H1 (cell line): ENCODE measurements around the gene SERGEF. TPM values are rescaled to one million over a fixed set of nuclear protein-coding genes. Genes with fewer than 3 reads are reported as not detected.

Experiments
- CTCF ChIA-PET: fragments of 300-600 bp; sonication (Branson Sonifier 250); formaldehyde crosslinking; loops from one replicate; lab custom pipeline; 2021; ENCODE audit not compliant: partially characterized antibody; lab: Charles Lee
- POLR2A ChIA-PET: fragments of 300-600 bp; sonication (Branson Sonifier 250); formaldehyde crosslinking; loops from one replicate; lab custom pipeline; 2021; ENCODE audit warnings: inconsistent platforms; ENCODE audit not compliant: partially characterized antibody; lab: Charles Lee
- DNase-seq, 2 experiments: peaks; one replicate each; pipeline versions ENCODE4 v3.0.0 to v3.0.0-alpha.2; 2010 to 2022; ENCODE audit warnings: low spot score in 2 of 2, low read depth in 1 of 2, mixed read lengths in 1 of 2
- FAIRE-seq: peaks from 2 replicates; lab custom pipeline; 2011; peaks lifted over from hg19 to GRCh38; lab: Jason Lieb, UNC
- H2AFZ ChIP-seq: 2 replicates; pipeline ENCODE4 v1.8.1; 2012; ENCODE audit warnings: low read length, inconsistent platforms
- H2AK5ac ChIP-seq: 2 replicates; pipeline ENCODE4 v1.6.1; 2013; ENCODE audit warnings: low read depth, low read length
- H2BK120ac ChIP-seq: replicated peaks from 2 replicates; pipeline ENCODE3; 2013; ENCODE audit warnings: low read depth, low read length, inconsistent platforms
- H2BK12ac ChIP-seq: 2 replicates; pipeline ENCODE4 v1.6.1; 2013; ENCODE audit warnings: low read depth, low read length
- H2BK15ac ChIP-seq: 2 replicates; pipeline ENCODE4 v1.6.1; 2013; ENCODE audit warnings: low read length
- H2BK20ac ChIP-seq: 2 replicates; pipeline ENCODE4 v1.6.1; 2013; ENCODE audit warnings: low read length
- H2BK5ac ChIP-seq: 2 replicates; pipeline ENCODE4 v1.6.1; 2013; ENCODE audit warnings: low read depth, low read length
- H3K14ac ChIP-seq: 2 replicates; pipeline ENCODE4 v1.6.1; 2013; ENCODE audit warnings: inconsistent platforms; ENCODE audit not compliant: insufficient read length
- H3K18ac ChIP-seq: 2 replicates; pipeline ENCODE4 v1.6.1; 2013; ENCODE audit warnings: low read length; ENCODE audit errors: extremely low read depth
- H3K23ac ChIP-seq: 2 replicates; pipeline ENCODE4 v1.6.1; 2013; ENCODE audit warnings: inconsistent platforms; ENCODE audit not compliant: insufficient read length
- H3K23me2 ChIP-seq: 2 replicates; pipeline ENCODE4 v1.6.1; 2013; ENCODE audit warnings: low read depth, low read length
- H3K27ac ChIP-seq: 2 replicates; pipeline ENCODE4 v1.6.1; 2011; ENCODE audit warnings: low read depth, low read length, inconsistent platforms
- H3K27me3 ChIP-seq, 4 experiments: replicated peaks in 1 of 4; 1 replicate in 1 of 4; 2 replicates in 3 of 4; pipeline versions ENCODE4 v1.6.1 to v1.8.1; 2011 to 2013; ENCODE audit warnings: low read length in 3 of 4, mild to moderate bottlenecking in 3 of 4, inconsistent platforms in 2 of 4, mixed read lengths in 2 of 4, moderate library complexity in 1 of 4; ENCODE audit not compliant: control insufficient read depth in 3 of 4, insufficient read depth in 3 of 4; ENCODE audit errors: extremely low read depth in 1 of 4
- H3K36me3 ChIP-seq, 4 experiments: 2 replicates each; pipeline versions ENCODE4 v1.6.1 to v1.8.1; 2011 to 2013; ENCODE audit warnings: mild to moderate bottlenecking in 4 of 4, low read length in 3 of 4, moderate library complexity in 2 of 4, control low read depth in 1 of 4, inconsistent platforms in 1 of 4; ENCODE audit not compliant: insufficient read depth in 4 of 4, control insufficient read depth in 2 of 4
- H3K4ac ChIP-seq: replicated peaks from 2 replicates; pipeline ENCODE3; 2013; ENCODE audit warnings: low read length, low read depth, mixed read lengths, inconsistent platforms; ENCODE audit not compliant: insufficient read length
- H3K4me1 ChIP-seq, 4 experiments: replicated peaks in 1 of 4; 1 replicate in 1 of 4; 2 replicates in 3 of 4; pipeline versions ENCODE4 v1.6.1 to v1.8.1; 2011 to 2013; ENCODE audit warnings: low read length in 3 of 4, inconsistent platforms in 2 of 4, mixed read lengths in 1 of 4; ENCODE audit not compliant: insufficient read depth in 4 of 4, control insufficient read depth in 3 of 4
- H3K4me2 ChIP-seq, 2 experiments: 2 replicates each; pipeline versions ENCODE4 v1.6.1 to v1.8.1; 2011 to 2013; ENCODE audit warnings: low read depth in 2 of 2, low read length in 2 of 2, control low read depth in 1 of 2, inconsistent platforms in 1 of 2, mild to moderate bottlenecking in 1 of 2; ENCODE audit not compliant: insufficient read depth in 1 of 2
- H3K4me3 ChIP-seq, 4 experiments: fragments of 200-600, 300-600 bp in 1 of 4; sonication (generic), shearing (Covaris generic), sonication (Bioruptor Twin) in 1 of 4; 2 replicates each; pipeline versions ENCODE4 v1.5.1 to v1.8.1; 2011 to 2016; ENCODE audit warnings: low read length in 4 of 4, low read depth in 3 of 4, control low read depth in 2 of 4, inconsistent platforms in 2 of 4, mild to moderate bottlenecking in 2 of 4, mixed read lengths in 1 of 4, moderate library complexity in 1 of 4; ENCODE audit not compliant: insufficient read depth in 2 of 4; ENCODE audit errors: extremely low read depth in 1 of 4
- H3K56ac ChIP-seq: replicated peaks from 2 replicates; pipeline ENCODE3; 2013; ENCODE audit warnings: low read depth, mild to moderate bottlenecking, mixed read lengths, low read length, inconsistent platforms; ENCODE audit not compliant: insufficient read length
- H3K79me1 ChIP-seq: 2 replicates; pipeline ENCODE4 v1.6.1; 2013; ENCODE audit warnings: low read depth, low read length, control low read depth
- H3K79me2 ChIP-seq, 2 experiments: 2 replicates each; pipeline versions ENCODE4 v1.6.1 to v1.8.1; 2012 to 2013; ENCODE audit warnings: low read length in 2 of 2, mild to moderate bottlenecking in 2 of 2, inconsistent platforms in 1 of 2; ENCODE audit not compliant: insufficient read depth in 2 of 2, control insufficient read depth in 1 of 2
- H3K9ac ChIP-seq, 4 experiments: replicated peaks in 1 of 4; 1 replicate in 1 of 4; 2 replicates in 3 of 4; pipeline versions ENCODE4 v1.6.1 to v1.8.1; 2011 to 2013; ENCODE audit warnings: low read depth in 3 of 4, low read length in 3 of 4, control low read depth in 2 of 4, mild to moderate bottlenecking in 2 of 4, moderate library complexity in 2 of 4, inconsistent platforms in 1 of 4; ENCODE audit errors: extremely low read depth in 1 of 4
- H3K9me3 ChIP-seq, 2 experiments: 2 replicates each; pipeline versions ENCODE4 v1.6.1 to v1.8.1; 2012 to 2013; ENCODE audit warnings: mild to moderate bottlenecking in 2 of 2, moderate library complexity in 2 of 2, control low read depth in 1 of 2, inconsistent platforms in 1 of 2, low read depth in 1 of 2, low read length in 1 of 2, mixed read lengths in 1 of 2; ENCODE audit not compliant: insufficient read depth in 2 of 2
- H4K20me1 ChIP-seq, 2 experiments: replicated peaks in 1 of 2; 2 replicates each; pipeline versions ENCODE3 to v1.8.1; 2011 to 2013; ENCODE audit warnings: inconsistent platforms in 2 of 2, low read length in 2 of 2, mild to moderate bottlenecking in 1 of 2; ENCODE audit not compliant: insufficient read depth in 2 of 2, control insufficient read depth in 1 of 2
- H4K5ac ChIP-seq: 2 replicates; pipeline ENCODE4 v1.6.1; 2013; ENCODE audit warnings: low read length, low read depth, mixed read lengths, inconsistent platforms; ENCODE audit not compliant: insufficient read length
- H4K8ac ChIP-seq: 2 replicates; pipeline ENCODE4 v1.8.0; 2013; ENCODE audit warnings: mild to moderate bottlenecking, moderate library complexity, low read length, inconsistent platforms; ENCODE audit not compliant: insufficient read depth; ENCODE audit errors: extremely low read depth
- H4K91ac ChIP-seq: replicated peaks from 2 replicates; pipeline ENCODE3; 2013; ENCODE audit warnings: low read length, mixed read lengths, inconsistent platforms; ENCODE audit not compliant: insufficient read length
- CREB1 ChIP-seq: IDR thresholded peaks from 2 replicates; pipeline ENCODE4 v1.6.1; 2012; ENCODE audit warnings: inconsistent platforms
- GTF2F1 ChIP-seq: IDR thresholded peaks from 2 replicates; pipeline ENCODE4 v1.6.1; 2012; ENCODE audit warnings: low read depth, low read length, improper control_type of control experiment, borderline replicate concordance
- NRF1 ChIP-seq: IDR thresholded peaks from 2 replicates; pipeline ENCODE4 v1.6.1; 2011; ENCODE audit warnings: mild to moderate bottlenecking, low read depth, low read length, improper control_type of control experiment
- POLR2AphosphoS5 ChIP-seq: IDR thresholded peaks from 2 replicates; pipeline ENCODE4 v1.6.1; 2011; ENCODE audit warnings: low read depth, low read length
- RAD21 ChIP-seq, 2 experiments: IDR thresholded peaks in 1 of 2; conservative IDR thresholded peaks in 1 of 2; 2 replicates each; pipeline ENCODE4 v1.6.1; 2011; ENCODE audit warnings: low read depth in 2 of 2, low read length in 2 of 2, improper control_type of control experiment in 1 of 2, inconsistent platforms in 1 of 2, mild to moderate bottlenecking in 1 of 2, moderate library complexity in 1 of 2
- SIRT6 ChIP-seq: IDR thresholded peaks from one replicate; pipeline ENCODE4 v1.7.1; 2012; ENCODE audit warnings: low read length, inconsistent platforms
- SP1 ChIP-seq: IDR thresholded peaks from 2 replicates; pipeline ENCODE4 v1.6.1; 2011; ENCODE audit warnings: low read depth, low read length
- SUZ12 ChIP-seq: fragments of 200-600 bp; sonication (generic); IDR thresholded peaks from 2 replicates; pipeline ENCODE4 v1.6.1; 2012; ENCODE audit warnings: mild to moderate bottlenecking, inconsistent platforms, low read length, moderate library complexity, mixed read lengths
- TBP ChIP-seq: IDR thresholded peaks from 2 replicates; pipeline ENCODE4 v1.6.1; 2011; ENCODE audit warnings: low read depth, low read length, improper control_type of control experiment
- polyA plus RNA-seq, 7 experiments: library from polyadenylated mRNA; depleted of rRNA in 3 of 7; stranded (reverse) in 5 of 7; unstranded in 2 of 7; fragments of >200 nt in 5 of 7; fragments of 200-250 nt in 2 of 7; gene quantifications; 1 replicate in 5 of 7; 2 replicates in 1 of 7; 4 replicates in 1 of 7; pipeline versions ENCODE4 v1.2.1 to v1.2.3, GENCODE V29; 2011 to 2013; ENCODE audit warnings: missing spikeins in 2 of 7, mixed read lengths in 2 of 7
- total RNA-seq: library from RNA; stranded (reverse); fragmentation: NEBNext Ultra II Directional; extraction: Animal tissue kit (Norgen Biotek cat#: 25700); gene quantifications from 2 replicates; pipeline ENCODE4 v1.2.1, GENCODE V29; 2021

SERGEF gene
- total and polyA plus RNA-seq, 2 of the 8 experiments (the other 6 are each of a cell fraction or from before 2014, with no cell fraction given), result 16.6 to 28.8 TPM

DNA sequence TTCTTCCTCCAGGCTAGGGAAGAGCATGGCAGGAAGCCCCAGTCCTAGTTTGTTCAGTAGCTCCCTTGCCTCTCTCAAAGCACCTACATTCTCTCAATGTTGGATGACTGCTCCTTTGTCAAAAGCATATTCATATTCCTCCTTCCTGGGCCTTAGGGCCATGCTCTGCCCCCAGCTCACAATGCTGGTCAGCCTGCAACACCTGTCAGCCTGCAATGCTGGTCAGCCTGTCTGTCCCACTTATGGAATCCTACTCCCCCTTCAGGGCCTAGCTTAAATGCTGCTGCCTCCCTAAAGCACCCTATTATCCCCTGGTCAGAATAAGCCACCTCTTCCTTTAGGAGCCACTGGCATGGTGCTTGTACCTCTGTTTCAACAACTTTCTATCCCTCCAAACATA is 45.2 kb downstream of the SERGEF start:
- POLR2A ChIA-PET, result no interaction called here
- Histone ChIP-seq H3K9me3 (no peaks in the 10 kb centered on the region), H2BK5ac (no peak overlapping the region), H2BK120ac (no peak overlapping the region), H4K91ac (no peak overlapping the region), H3K4me1 (no peaks in the 10 kb centered on the region), H3K14ac (no peak overlapping the region), H3K4me2 (no peak overlapping the region), H3K18ac (no peak overlapping the region), H4K5ac (no peak overlapping the region), H3K27ac (no peak overlapping the region), H3K4ac (no peak overlapping the region), H3K27me3 (no peaks in the 10 kb centered on the region), H4K20me1 (peaks cover 0 to 2% of the 10 kb centered on the region in 2 experiments), H3K4me3 (no peak overlapping the region), H2BK15ac (no peak overlapping the region), H2BK12ac (no peak overlapping the region), H4K8ac (no peak overlapping the region), H3K56ac (no peak overlapping the region), H3K23me2 (no peaks in the 10 kb centered on the region), H3K79me1 (no peaks in the 10 kb centered on the region; the same call in 1 of the 2 replicates), H3K36me3 (peaks cover 0 to 5% (median 0%) of the 10 kb centered on the region in 4 experiments; a peak in 2 of 8 replicates), H2BK20ac (no peak overlapping the region), H3K79me2 (no peaks in the 10 kb centered on the region), H3K23ac (no peak overlapping the region), H3K9ac (no peak overlapping the region), H2AFZ (no peak overlapping the region), H2AK5ac (no peak overlapping the region)
- TF ChIP-seq NRF1, result no peak
- no peak for TF ChIP-seq GTF2F1
- no peak for TF ChIP-seq CREB1
- no peak for TF ChIP-seq SUZ12
- TF ChIP-seq POLR2AphosphoS5, result no peak
- no peak for TF ChIP-seq SP1
- no peak for TF ChIP-seq TBP
- no peak for TF ChIP-seq RAD21 (IDR thresholded peaks at IDR 0.05 in 1 of 2, conservative IDR thresholded peaks at IDR 0.05 in 1 of 2; ENCODE audit: low read depth in 2 of 2, low read length in 2 of 2)
- TF ChIP-seq SIRT6, result no peak
- CTCF ChIA-PET, result interaction anchor here (1.1 to 7.0 kb wide), 8 partner anchors 11 to 237 kb away, joined by 3 to 97 read pairs (median 4); no protein-coding TSS in a partner anchor
- no peak for FAIRE-seq
- no peak for DNase-seq
